Kidney glomerular epithelial cell (primary cell): ENCODE measurements around the gene BNIP2.
"Not testable (repeated sequence)": the region's sequence is repeated elsewhere in the genome, so short reads cannot be mapped to it uniquely, and the experiment has no call there.

Experiments used
- DNase-seq: peaks from one replicate; lab custom pipeline; 2025; lab: John Stamatoyannopoulos, UW

The BNIP2 gene

DNA sequence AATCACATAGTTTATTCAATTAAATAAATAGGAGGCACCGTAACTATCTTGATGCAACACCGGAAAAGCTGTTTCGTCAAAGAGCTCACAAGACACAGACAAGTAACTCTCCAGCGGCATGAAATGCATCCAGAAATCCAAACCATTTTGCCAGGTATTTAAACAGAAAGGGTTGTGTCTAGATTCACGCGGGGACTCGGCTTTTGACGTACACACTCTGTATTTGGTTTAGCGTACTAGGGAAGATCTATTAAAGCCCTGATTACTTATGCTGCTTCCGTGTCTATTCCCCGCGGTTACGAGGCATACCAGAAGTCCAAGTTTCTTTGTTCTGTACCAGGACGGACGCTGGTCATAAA is 718 bp downstream of the BNIP2 start:
- DNase-seq, result peak; percentile 58

DNA sequence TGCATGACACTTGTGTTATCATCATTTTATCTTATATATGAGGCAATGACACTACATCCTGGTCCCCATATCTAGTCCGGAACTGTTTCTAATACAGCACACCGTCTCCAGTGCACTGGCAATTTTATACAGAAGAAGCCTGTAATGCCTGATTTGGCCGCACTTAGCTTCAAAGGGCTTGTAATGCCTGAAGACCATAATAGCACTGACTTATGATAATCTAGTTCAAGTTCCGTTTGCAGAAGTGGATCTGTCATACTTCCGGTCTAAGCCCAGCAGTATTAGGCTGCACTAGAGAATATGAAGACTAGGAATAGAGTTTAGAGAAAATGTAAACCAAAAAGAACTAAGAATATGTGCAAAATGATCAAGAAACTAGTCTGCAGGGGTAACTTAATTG is 1.3 kb downstream of the BNIP2 start:
- DNase-seq, result no peak

DNA sequence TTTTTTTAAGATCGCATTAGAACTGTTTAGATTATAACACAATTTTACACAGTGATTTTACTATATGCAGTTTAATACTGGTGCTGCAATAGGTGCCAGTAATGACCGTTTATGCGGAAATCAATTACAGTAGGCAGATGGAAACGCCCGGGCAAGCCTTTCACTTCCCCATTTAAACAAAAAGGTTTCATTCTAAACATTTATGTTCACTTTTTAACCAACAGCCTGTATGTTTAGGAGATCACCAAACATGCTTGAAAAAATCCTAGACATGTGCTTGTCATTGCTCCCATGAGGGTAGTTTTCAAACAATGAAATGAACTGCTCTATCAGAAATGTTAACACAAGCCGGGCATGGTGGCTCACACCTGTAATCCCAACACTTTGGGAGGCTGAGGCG is 2.7 kb downstream of the BNIP2 start:
- DNase-seq, result no peak

DNA sequence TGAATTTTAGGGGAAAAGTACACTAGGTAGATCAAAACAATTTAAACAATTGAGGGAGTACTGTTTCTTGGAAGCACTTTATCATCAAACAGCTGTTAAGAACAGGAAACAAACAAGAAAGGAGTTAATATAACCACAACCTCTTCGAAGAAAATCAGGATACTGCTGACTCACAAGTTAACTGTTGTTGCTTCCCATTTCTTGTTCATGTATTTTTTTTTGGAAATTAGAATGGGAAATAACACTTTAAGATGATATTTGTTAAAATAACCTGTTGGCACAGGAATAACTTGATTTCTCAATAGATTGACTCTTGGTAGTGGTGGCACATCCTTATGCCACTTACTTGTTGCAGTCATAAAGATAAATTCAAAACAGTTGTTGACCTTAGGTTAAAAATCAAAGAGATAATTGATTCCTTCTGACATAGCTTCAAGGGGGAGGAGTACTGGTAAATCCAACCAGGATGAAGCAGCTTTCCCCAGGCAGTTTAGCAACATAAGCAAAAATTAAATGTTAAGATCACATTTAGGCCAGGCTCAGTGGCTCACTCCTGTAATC is 3.3 kb downstream of the BNIP2 start:
- DNase-seq, result no peak

DNA sequence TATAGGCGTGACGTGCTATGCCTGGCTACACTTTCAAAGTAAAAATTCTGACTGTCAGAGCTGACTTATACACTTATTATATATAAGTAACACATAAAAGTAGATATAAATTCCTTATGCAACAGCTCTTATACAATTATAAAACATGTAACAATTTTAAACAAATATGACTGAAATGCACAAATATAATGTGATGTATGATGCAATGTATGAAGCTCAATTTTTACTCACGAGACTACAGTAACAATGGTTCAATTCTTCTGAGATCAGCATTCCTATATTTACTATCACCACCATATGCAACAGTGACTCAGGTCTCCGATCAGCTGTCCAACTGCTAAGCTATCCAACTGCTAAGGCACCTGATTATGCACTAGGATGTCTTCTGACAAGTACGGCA is 8.2 kb downstream of the BNIP2 start:
- no peak for DNase-seq

DNA sequence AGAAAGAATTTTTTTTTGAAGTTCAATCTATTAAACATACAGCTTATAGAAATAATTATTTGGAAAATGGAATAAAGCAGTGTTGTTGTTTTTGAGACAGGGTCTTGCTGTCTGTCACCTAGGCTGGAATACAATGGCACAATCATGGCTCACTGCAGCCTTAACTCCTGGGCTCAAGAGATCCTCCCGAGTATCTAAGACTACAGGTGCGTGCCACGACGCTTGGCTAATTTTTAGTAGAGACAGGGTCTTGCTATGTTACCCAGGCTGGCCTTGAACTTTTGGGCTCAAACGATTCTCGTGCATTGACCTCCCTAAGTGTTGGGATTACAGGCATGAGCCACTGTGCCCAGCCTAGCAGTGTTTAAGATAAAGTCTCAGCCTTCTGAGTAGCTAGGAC is 8.8 kb downstream of the BNIP2 start:
- no peak for DNase-seq

DNA sequence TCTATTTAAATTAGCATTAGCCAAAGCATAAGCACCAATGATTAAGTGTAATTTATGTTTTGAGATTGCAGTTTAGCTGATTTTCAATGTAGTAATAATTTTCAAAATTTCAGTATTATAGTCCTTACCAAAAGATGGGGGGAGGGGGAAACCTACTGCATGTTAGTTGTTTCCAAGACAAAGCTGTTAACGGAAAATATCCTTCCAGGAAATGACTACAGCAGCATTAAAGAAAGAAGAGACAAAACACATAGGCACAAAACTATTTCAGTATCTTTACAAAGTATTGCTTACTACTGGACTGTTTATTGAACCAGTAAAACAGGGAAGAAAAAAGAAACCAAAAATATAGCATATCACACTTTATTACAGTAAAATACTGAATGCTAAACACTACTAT is 10.5 kb downstream of the BNIP2 start:
- DNase-seq, result no peak

DNA sequence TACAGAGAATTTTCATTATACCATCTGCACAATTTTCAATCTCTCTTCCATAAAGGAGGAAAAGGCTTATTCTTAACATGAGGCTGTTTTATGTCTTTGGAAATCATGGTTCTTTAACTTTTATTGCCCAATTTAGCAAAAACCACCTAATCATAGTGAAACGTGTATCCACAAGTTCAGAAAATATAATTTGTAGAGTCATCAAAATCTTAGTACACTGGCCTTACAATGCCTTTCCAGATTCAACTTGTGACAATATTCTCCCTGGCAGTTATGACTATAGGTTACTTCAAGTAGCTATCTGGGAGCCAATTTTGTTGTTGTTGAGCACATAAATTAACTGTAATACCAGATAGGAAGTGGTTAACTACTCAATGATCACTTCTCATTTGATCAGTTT is 10.9 kb downstream of the BNIP2 start:
- DNase-seq, result no peak

DNA sequence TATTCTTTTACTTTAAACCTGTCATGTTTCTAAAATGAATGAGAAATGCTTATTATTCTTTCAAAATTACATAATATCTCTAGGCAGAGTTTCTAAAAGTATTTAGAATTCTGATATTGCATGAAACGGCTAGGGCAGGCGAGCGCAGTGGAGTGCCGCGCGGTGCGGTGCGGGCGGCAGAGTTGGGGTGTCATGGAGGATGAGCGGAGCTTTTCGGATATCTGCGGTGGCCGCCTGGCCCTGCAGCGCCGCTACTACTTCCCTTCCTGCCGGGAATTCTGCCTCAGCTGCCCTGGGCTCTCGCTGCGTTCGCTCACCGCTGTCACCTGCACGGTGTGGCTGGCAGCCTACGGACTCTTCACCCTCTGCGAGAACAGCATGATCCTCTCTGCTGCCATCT is 12.6 kb downstream of the BNIP2 start:
- no peak for DNase-seq

DNA sequence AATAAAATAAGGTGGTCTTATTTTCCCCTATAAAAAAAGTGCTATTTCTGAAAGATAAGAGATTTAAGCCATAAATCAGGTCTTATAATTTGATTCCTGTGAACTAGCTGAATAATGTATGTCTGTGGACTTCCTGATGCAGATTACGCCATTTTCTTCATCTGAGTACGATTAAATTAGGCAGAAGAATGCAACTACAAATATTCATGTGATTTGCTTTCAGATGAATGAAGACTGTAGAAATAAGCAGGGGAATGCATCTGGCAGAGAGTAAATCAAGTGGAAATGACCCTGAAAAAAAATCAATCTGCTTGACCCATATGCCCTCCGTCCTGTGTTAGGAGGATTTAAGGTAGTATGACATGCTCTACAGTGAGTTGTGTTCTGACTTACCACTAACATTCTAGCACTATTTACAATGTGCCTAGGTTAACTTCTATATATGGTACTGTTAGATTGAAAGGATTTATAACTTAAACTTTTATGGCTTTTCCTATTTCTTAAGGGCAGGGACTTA is 14.7 kb downstream of the BNIP2 start:
- no peak for DNase-seq

DNA sequence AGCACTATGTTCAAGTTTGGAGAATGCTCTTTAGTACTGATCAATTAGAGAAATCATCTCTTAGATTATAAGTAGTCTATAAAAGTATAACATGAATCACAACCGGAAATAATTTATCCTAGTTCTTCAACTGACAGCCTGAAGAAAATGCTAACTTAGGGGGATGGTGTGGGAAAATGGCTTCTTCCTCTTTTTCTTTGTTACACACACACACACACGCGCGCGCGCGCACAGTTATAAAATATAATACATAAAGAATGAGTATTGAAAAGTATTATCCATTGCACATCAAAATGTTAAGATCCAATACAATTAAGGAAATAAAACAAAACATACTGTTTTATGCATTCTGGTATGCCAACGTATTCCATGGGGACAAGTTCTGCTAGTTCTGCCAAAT is 20.6 kb downstream of the BNIP2 start:
- DNase-seq, result no peak

DNA sequence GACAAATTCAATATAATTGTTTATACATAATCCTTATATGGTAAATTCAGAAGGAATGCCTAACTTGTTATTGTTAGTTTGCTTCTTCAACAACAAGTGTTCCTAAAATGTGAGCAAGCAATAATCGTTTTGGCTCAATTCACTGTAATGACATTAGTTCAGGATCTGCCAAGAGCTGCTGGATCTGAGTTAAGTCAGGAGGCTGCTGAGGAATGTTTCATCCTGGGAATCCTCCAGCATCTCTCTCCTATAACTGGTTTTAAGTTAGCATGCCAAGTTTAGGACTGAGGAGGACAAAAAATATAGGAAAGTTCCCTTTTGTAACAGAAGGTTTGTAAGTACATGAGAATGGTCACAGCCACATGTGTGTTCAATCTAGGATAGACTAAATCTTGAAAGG is 26.9 kb downstream of the BNIP2 start:
- DNase-seq, result no peak

DNA sequence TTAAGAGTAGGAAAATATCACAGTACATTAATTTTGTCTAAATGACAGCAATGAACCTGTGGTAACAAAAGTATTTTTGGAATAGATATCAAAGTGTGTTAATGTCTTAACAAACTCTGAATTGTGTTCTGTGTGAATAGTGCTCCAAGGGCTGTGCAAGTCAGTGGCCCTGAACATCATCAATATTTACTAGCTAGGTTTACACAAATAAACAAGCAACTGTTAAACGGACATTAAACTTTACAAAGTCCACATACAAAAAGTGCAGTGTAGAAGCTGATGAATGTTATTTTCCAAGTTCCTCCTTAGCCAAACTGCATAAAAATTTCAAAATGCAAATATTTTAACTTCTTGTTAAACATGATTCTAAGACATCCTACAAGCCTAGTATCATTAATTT is 29.8 kb downstream of the BNIP2 start:
- no peak for DNase-seq

DNA sequence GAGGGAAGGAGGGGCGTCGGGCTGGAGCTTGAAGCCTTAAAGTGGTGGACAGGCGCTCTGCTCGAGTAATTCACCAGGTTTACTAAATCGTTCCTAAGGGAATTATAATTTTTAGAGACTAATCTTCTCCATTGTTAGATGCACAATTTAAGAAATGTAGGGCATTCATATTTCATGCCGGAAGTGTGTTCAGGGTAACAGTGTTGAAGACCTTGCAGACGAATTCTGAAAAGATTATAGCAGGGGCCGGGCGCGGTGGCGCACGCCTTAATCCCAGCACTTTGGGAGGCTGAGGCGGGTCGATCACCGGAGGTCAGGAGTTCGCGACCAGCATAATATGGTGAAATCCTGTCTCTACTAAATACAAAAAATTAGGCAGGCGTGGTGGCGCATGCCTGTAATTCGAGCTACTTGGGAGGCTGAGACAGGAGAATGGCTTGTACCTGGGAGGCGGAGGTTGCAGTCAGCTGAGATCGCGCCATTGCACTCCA is 31.4 kb downstream of the BNIP2 start:
- DNase-seq, result no peak

DNA sequence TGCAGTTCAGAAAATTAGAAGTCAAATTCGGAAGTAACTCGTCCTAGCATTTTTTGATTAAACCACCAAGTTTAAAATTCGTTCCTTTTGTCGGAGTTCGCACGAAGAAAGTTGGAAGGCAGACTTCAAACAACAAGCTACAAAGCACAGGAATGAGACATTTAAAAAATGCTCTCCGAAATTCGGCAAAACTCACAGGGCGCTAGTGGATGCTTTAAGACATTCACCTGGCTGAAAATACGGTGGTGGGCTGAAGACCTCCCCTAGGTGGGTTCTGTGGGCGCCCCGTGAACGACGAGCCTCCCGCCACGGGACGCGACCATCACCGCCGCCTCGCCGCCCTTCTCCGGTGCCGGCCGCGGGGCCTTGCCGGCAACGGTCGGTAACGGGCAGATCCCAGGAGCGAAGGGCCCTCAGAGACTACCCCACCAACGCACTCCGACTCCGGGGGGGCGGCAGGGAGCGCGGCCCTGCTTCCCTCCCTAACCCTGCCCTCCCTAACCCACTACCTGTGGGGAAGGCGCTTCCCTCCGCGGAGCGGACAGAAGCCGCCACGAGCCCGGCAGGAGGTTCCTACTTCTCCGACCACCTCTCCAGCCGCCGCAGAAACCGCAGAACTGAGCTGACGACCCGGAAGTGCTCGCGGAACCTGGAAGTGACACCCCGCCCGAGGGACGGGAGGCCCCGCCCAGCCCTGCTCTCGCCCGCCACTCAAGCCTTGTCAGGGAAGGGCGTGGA is 32.1 kb downstream of the BNIP2 start, which contains the start of gene GTF2A2:
GTF2A2 (minus strand) TSS at position 619 of the 738 bp plus-strand sequence. CDS start 5,238 bp downstream, outside the sequence.
- peak; percentile 68 for DNase-seq

DNA sequence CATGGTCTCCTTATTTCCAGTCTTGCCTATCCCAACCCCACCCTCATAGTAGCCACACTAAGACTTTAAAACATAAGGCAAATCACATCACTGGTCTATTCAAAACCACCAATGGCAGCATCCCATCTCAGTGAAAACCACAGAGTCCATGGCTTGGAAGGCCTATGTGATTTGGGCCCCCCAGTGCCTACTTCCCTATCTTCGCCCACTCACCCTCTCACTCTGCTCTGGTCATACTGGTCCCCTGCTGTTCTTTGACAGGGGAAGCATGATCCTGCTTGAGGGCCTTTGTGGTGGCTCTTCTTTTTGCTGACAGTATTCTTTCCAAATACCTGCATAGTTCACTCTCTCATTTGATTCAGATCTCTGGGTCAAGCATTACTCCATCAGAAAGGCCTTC is 35.1 kb downstream of the BNIP2 start:
- DNase-seq, result no peak

DNA sequence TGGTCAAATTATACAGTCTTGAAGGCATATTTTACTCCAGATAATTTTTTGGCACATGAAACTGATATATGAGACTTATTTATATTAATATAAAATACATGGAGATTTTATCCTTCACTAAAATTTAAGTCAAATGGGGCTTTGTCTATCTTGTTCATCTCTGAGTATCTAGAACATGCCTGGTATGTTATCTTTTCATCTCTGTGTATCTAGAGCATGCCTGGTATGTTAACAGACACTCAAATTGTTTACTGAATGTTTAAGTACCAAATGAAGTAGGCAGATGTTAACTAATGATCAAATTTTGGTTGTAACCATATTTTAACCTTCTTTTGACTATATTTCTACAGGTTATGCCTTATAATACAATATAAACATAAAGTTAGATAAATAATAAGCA is 39.5 kb downstream of the BNIP2 start:
- DNase-seq, result no peak

DNA sequence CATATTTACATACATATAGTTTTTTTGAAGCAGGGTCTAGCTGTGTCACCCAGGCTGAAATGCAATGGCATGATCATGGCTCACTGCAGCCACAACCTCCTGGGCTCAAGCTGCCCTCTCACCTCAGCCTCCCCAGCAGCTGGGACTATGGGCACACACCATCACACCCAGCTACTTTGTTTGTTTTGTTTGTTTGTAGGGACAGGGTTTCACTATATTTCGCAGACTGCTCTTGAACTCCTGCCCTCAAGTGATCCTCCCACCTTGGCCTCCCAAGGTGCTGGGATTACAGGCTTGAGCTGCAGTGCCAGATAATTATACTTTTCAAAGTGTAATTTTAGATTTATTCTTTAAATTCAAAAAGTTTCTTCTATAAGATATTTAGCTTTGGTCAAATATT is 42.0 kb downstream of the BNIP2 start:
- no peak for DNase-seq

DNA sequence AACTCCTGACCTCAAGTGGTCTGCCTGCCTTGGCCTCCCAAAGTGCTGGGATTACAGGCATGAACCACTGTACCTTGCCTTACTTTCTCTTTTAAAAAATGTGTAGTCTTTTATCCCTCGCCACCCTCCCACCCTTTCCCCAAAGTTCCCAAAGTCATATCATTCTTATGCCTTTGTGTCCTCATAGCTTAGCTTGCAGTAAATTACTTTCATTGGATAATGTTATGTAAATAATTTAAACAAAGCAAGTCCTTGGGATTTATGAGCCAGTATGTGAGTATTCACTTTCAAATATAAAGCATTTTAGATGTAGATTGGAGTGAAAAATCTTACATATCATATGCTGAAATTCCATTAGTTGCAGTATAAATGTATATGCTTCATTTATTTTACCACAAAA is 42.8 kb downstream of the BNIP2 start:
- no peak for DNase-seq

DNA sequence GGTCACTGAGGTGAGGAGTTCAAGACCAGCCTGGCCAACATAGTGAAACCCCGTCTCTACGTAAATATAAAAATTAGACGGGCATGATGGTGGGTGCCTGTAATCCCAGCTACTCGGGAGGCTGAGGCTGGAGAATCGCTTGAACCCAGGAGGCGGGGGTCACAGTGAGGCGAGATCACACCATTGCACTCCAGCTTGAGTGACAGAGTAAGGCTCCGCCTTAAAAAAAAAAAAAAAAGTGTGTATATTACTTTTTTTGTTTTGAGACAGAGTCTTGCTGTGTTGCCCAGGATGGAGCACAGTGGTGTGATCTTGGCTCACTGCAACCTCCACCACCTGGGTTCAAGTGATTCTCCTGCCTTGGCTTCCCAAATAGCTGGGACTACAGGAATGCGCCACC is 43.3 kb downstream of the BNIP2 start:
- DNase-seq, result not testable (repeated sequence)

DNA sequence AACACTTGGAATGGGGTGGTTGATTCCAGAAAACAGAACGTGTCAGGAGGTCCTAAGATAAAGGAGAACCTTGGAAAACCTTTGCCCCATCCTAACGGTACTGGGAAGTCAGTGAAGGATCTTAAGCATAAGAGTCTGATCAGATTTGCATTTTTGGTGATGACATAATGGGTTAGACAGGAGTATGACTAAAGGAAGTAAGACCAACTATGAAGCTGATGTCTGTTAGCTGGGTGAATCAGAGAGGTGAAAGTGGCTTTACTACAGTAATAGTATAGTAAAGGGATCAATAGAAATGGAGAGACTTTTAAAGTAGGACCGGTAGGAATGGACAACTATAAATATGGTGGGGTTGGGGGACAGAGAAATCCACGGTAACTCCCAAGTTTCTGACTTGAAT is 44.4 kb downstream of the BNIP2 start:
- no peak for DNase-seq

DNA sequence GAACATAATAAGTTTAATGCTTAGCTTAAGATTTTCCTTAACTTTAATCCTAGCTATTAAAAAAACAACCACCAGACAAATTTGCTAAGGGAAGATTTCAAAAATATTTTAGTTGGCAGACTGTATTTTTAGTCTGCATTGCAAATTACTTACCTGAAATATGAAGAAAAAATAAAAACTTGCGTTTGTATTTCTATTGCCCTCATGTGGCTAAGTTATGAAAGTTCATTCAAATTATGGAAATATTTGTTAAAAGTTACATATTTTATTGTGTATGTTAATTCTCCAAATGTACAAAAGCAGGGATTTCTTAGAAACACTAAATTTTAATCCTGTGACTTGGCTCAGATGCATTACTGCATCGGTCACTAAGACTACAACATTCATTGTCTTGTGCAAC is 46.8 kb downstream of the BNIP2 start:
- no peak for DNase-seq

DNA sequence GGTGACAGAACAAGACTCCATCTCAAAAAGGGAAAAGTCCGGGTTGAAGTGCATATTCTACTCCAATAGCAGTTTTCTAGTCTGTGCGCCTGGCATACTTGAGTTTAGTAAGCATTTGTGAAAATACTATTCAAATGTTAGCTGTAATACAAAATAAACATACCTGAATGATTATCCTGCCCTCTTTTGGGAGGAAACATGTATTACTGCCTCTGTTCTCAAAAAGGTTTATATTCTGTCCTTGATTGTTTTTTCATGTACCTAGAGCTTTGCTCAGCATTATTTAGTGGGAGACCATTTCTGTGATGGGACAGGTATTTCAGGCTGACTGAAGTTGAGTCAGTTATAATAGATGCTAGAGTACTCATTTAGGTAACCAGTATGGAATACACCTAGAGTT is 51.6 kb downstream of the BNIP2 start:
- not testable (repeated sequence) for DNase-seq

DNA sequence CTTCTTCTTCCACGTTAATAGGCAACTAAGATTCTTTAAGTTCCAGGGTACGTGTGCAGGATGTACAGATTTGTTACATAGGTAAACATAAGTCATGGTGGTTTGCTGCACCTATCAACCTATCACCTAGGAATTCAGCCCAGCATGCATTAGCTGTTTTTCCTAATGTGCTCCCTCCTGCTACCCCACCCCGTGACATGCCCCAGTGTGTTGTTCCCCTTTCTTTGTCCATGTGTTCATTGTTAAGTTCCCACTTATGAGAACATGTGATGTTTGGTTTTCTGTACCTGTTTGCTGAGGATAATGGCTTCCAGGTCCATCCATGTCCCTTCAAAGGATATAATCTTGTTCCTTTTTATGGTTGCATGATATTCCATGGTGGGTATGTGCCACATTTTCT is 52.9 kb downstream of the BNIP2 start:
- DNase-seq, result no peak
